Natural killer cell (primary cell): ENCODE measurements around the gene SORBS2. TPM values are rescaled to one million over a fixed set of nuclear protein-coding genes. Genes with fewer than 3 reads are reported as not detected.

Experiments
- ATAC-seq, 3 donors: fragments of 150-1000 bp in 2 of 3; fragments of 200-7000 bp in 1 of 3; cut with Tn5 transposase; 1 replicate in 1 of 3; 2 replicates in 2 of 3; pipeline ENCODE4 v1.10.0; 2021; ENCODE audit warnings: mild to moderate bottlenecking in 2 of 3, moderate library complexity in 2 of 3
- DNase-seq, 2 donors: peaks; one replicate each; pipeline versions ENCODE4 v3.0.0 to v3.0.0-alpha.2; 2013 to 2021; ENCODE audit warnings: mixed read lengths in 1 of 2
- H3K27ac ChIP-seq: one replicate; pipeline ENCODE4 v1.5.1; 2013; ENCODE audit warnings: mild to moderate bottlenecking, low read length
- H3K27me3 ChIP-seq: one replicate; pipeline ENCODE4 v1.6.1; 2013; ENCODE audit warnings: low read length; ENCODE audit not compliant: control insufficient read depth, insufficient read depth
- H3K36me3 ChIP-seq: one replicate; pipeline ENCODE4 v1.6.1; 2013; ENCODE audit warnings: low read length; ENCODE audit not compliant: control insufficient read depth, insufficient read depth
- H3K4me1 ChIP-seq: one replicate; pipeline ENCODE4 v1.6.1; 2013; ENCODE audit warnings: low read length; ENCODE audit not compliant: control insufficient read depth, insufficient read depth
- H3K4me3 ChIP-seq: one replicate; pipeline ENCODE4 v1.5.1; 2013; ENCODE audit warnings: low read length
- H3K9me3 ChIP-seq: one replicate; pipeline ENCODE4 v1.6.1; 2013; ENCODE audit warnings: low read length; ENCODE audit not compliant: control insufficient read depth, insufficient read depth
- H3K27ac Mint-ChIP-seq, 2 donors: one replicate each; pipeline ENCODE4 v1.8.0; 2022; ENCODE audit warnings: mild to moderate bottlenecking in 2 of 2, mixed read lengths in 2 of 2, moderate library complexity in 1 of 2
- H3K27me3 Mint-ChIP-seq, 2 donors: one replicate each; pipeline ENCODE4 v1.8.0; 2022; ENCODE audit warnings: low read depth in 2 of 2, mixed read lengths in 2 of 2
- H3K36me3 Mint-ChIP-seq: one replicate; pipeline ENCODE4 v1.8.0; 2022; ENCODE audit warnings: mixed read lengths
- H3K4me1 Mint-ChIP-seq, 2 donors: one replicate each; pipeline ENCODE4 v1.8.0; 2022; ENCODE audit warnings: mixed read lengths in 2 of 2
- H3K4me3 Mint-ChIP-seq: one replicate; pipeline ENCODE4 v1.8.0; 2022; ENCODE audit warnings: mild to moderate bottlenecking, moderate library complexity, mixed read lengths
- H3K9me3 Mint-ChIP-seq, 2 donors: one replicate each; pipeline ENCODE4 v1.8.0; 2022; ENCODE audit warnings: mixed read lengths in 2 of 2
- WGBS: methylation state at CpG from one replicate; pipeline ENCODE4 v1.1.7; 2013; ENCODE audit warnings: missing lambda C conversion rate; ENCODE audit not compliant: insufficient coverage; 5-methylcytosine and 5-hydroxymethylcytosine counted together
- intact Hi-C: fragments of 100-400 bp; cut with micrococcal nuclease; formaldehyde crosslinking; loops from one replicate; pipeline ENCODE4 v1.14.2; 2022
- total RNA-seq, 4 donors: library from RNA; stranded (reverse); fragments of 120-200 nt in 1 of 4; gene quantifications; one replicate each; pipeline versions ENCODE4 v1.2.3 to v1.2.4, GENCODE V29; 2013 to 2022
- TF ChIP-seq, protein P1 (sequence below): fragments of 200-600 bp; IDR thresholded peaks from one replicate; pipeline ENCODE4 v1.8.0; 2022; ENCODE audit warnings: antibody characterized with exemption

Gene SORBS2
- total RNA-seq, 3 donors from 2014 or later (not counting 1 experiment from before 2014, with no cell fraction given), result 10.2 to 15.6 (median 13.5) TPM

DNA sequence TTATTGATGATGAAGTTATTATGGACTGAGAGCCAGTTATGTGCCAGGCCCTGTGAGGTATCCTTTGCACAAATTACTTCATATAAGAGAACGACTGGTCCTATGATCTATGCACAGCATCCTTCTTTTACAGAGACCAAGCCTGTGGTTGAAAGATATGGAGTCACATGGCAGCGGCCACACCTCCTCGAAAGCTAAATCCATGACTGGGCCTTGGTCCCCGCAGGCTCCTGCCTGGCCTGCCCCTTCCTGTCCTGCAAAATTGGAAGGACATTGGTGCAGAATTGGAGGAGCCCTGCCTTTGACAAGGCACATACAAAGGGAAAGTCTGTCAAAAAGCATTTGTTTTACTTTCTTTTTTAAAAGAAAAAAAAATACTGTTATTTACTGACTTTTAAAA, 18.3 kb downstream of the SORBS2 start:
- intact Hi-C loops, result no loop called here
- no peaks in the 10 kb centered on the region for H3K36me3 Mint-ChIP-seq
- no peaks in the 10 kb centered on the region for H3K27me3 ChIP-seq
- no peak for ATAC-seq
- H3K9me3 ChIP-seq, result no peaks in the 10 kb centered on the region
- no peaks in the 10 kb centered on the region for H3K9me3 Mint-ChIP-seq
- no peak for DNase-seq
- TF ChIP-seq, protein P1, sequence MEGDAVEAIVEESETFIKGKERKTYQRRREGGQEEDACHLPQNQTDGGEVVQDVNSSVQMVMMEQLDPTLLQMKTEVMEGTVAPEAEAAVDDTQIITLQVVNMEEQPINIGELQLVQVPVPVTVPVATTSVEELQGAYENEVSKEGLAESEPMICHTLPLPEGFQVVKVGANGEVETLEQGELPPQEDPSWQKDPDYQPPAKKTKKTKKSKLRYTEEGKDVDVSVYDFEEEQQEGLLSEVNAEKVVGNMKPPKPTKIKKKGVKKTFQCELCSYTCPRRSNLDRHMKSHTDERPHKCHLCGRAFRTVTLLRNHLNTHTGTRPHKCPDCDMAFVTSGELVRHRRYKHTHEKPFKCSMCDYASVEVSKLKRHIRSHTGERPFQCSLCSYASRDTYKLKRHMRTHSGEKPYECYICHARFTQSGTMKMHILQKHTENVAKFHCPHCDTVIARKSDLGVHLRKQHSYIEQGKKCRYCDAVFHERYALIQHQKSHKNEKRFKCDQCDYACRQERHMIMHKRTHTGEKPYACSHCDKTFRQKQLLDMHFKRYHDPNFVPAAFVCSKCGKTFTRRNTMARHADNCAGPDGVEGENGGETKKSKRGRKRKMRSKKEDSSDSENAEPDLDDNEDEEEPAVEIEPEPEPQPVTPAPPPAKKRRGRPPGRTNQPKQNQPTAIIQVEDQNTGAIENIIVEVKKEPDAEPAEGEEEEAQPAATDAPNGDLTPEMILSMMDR, result no peak
- 94% methylated on average over 4 of the region's 4 CpGs for WGBS
- no peak overlapping the region for H3K27ac ChIP-seq
- H3K4me1 Mint-ChIP-seq, result no peaks in the 10 kb centered on the region
- H3K4me1 ChIP-seq, result no peaks in the 10 kb centered on the region
- H3K4me3 Mint-ChIP-seq, result no peak overlapping the region
- H3K27ac Mint-ChIP-seq, result no peak overlapping the region
- no peak overlapping the region for H3K4me3 ChIP-seq
- no peaks in the 10 kb centered on the region for H3K27me3 Mint-ChIP-seq
- H3K36me3 ChIP-seq, result no peaks in the 10 kb centered on the region

DNA sequence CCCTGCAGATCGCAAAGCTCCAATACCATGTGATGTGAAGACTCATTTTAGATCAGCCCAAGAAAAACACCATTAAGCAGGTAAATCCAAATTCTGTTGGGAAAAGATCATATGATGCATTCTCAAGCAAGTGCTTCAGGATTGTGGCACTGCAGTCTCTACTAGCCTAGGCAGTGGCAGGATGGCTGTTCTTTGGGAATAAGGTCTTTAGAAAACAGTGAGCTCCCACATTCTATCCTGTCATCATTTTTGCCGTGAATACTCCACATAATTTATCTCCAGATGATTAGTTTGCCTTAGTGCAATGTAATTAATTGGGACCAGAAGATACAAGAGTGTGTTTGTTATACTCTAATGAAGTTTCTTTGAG, 18.9 kb downstream of the SORBS2 start:
- no peak overlapping the region for H3K4me3 Mint-ChIP-seq
- TF ChIP-seq, protein P1, result no peak
- no peak overlapping the region for H3K27ac Mint-ChIP-seq
- intact Hi-C loops, result no loop called here
- Histone ChIP-seq H3K27ac (no peak overlapping the region), H3K27me3 (no peaks in the 10 kb centered on the region), H3K36me3 (no peaks in the 10 kb centered on the region), H3K9me3 (no peaks in the 10 kb centered on the region), H3K4me1 (no peaks in the 10 kb centered on the region), H3K4me3 (no peak overlapping the region)
- no peaks in the 10 kb centered on the region for H3K27me3 Mint-ChIP-seq
- 60% methylated on average over 1 of the region's 2 CpGs for WGBS
- H3K36me3 Mint-ChIP-seq, result no peaks in the 10 kb centered on the region
- H3K9me3 Mint-ChIP-seq, result no peaks in the 10 kb centered on the region
- no peaks in the 10 kb centered on the region for H3K4me1 Mint-ChIP-seq
- DNase-seq (no peak), ATAC-seq (no peak)

DNA sequence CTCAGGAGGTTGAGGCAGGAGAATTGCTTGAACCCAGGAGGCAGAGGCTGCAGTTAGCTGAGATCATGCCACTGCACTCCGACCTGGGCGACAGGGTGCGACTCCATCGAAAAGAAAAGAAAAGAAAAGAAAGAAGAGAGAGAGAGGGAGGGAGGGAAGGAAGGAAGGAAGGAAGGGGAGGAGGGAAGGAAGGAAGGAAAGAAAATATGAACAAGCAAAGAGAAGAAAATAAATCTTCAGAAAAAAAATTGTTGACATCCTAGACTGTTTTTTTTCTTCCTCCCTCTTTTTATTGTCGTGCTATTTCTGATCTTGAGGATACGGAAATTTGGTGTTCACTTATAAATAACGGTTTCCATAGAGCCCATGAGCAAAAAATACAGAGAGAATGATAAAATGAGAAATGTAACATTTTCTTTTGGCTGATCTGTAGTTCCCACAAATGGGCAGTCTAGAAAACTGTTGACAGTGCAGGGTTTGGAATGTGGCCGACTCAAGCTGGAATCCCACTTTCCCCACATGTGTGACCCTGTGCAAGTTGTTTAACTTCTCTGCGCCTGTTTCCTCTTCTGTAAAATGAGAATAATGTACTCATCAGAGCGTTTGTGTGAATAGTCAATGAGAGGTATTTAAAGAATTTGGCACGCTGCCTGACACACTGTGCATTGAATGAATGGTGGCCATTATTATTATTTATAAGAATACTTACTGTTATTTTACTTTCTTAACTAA, 19.4 kb downstream of the SORBS2 start:
- H3K9me3 ChIP-seq, result no peaks in the 10 kb centered on the region
- DNase-seq (no peak), ATAC-seq (no peak)
- no peaks in the 10 kb centered on the region for H3K4me1 Mint-ChIP-seq
- TF ChIP-seq, protein P1, result no peak
- H3K27ac ChIP-seq, result no peak overlapping the region
- WGBS, result 86% methylated on average over 9 of the region's 11 CpGs
- H3K27me3 ChIP-seq, result no peaks in the 10 kb centered on the region
- H3K27ac Mint-ChIP-seq, result no peak overlapping the region
- H3K9me3 Mint-ChIP-seq, result no peaks in the 10 kb centered on the region
- H3K27me3 Mint-ChIP-seq, result no peaks in the 10 kb centered on the region
- H3K36me3 Mint-ChIP-seq, result no peaks in the 10 kb centered on the region
- no peaks in the 10 kb centered on the region for H3K4me1 ChIP-seq
- no peak overlapping the region for H3K4me3 ChIP-seq
- intact Hi-C loops, result no loop called here
- no peak overlapping the region for H3K4me3 Mint-ChIP-seq
- H3K36me3 ChIP-seq, result no peaks in the 10 kb centered on the region
